B cell (primary cell): ENCODE results near the gene XPO1. TPM values are rescaled to one million over a fixed set of nuclear protein-coding genes. Genes with fewer than 3 reads are reported as not detected.

Experiments
- ATAC-seq: fragments of 200-7000 bp; cut with Tn5 transposase; one replicate; pipeline ENCODE4 v1.10.0; 2021; ENCODE audit warnings: low read depth, mild to moderate bottlenecking, moderate number of reproducible peaks, moderate library complexity
- CTCF ChIA-PET: fragments of 350-600 bp; sonication (Branson Sonifier 250); formaldehyde crosslinking; loops from one replicate; lab custom pipeline; 2021; ENCODE audit warnings: antibody characterized with exemption, inconsistent platforms; lab: Charles Lee
- POLR2A ChIA-PET: fragments of 350-600 bp; sonication (Branson Sonifier 250); formaldehyde crosslinking; loops from one replicate; lab custom pipeline; 2021; ENCODE audit warnings: antibody characterized with exemption; lab: Charles Lee
- DNase-seq: peaks from one replicate; pipeline ENCODE4 v3.0.0; 2013
- H2AFZ ChIP-seq: 2 replicates; pipeline ENCODE4 v1.6.1; 2012; ENCODE audit warnings: mild to moderate bottlenecking, low read depth, low read length; ENCODE audit not compliant: insufficient read depth, poor library complexity, severe bottlenecking
- H3K27ac ChIP-seq, 2 donors: 1 replicate in 1 of 2; 2 replicates in 1 of 2; pipeline ENCODE4 v1.5.1; 2012 to 2013; ENCODE audit warnings: low read length in 2 of 2, mild to moderate bottlenecking in 2 of 2, moderate library complexity in 1 of 2
- H3K27me3 ChIP-seq, 4 experiments: fragments of 200-600 bp in 1 of 4; sonication (generic) in 1 of 4; replicated peaks in 1 of 4; 1 replicate in 2 of 4; 2 replicates in 2 of 4; pipeline versions ENCODE4 v1.6.1 to v1.7.0; 2013 to 2016; ENCODE audit warnings: low read length in 3 of 4, mild to moderate bottlenecking in 2 of 4, mixed read lengths in 1 of 4, moderate library complexity in 1 of 4; ENCODE audit not compliant: insufficient read depth in 4 of 4, control insufficient read depth in 3 of 4; ENCODE audit errors: control extremely low read depth in 1 of 4
- H3K36me3 ChIP-seq, 2 experiments: replicated peaks in 1 of 2; 1 replicate in 1 of 2; 2 replicates in 1 of 2; pipeline versions ENCODE4 v1.6.1 to v1.7.1; 2013; ENCODE audit warnings: low read length in 1 of 2; ENCODE audit not compliant: insufficient read depth in 2 of 2, control insufficient read depth in 1 of 2; ENCODE audit errors: control extremely low read depth in 1 of 2, extremely low read depth in 1 of 2
- H3K4me1 ChIP-seq, 2 donors: fragments of 200-600 bp in 1 of 2; sonication (generic) in 1 of 2; 1 replicate in 1 of 2; 2 replicates in 1 of 2; pipeline versions ENCODE4 v1.5.1 to v1.6.1; 2013 to 2017; ENCODE audit warnings: low read length in 2 of 2; ENCODE audit not compliant: control insufficient read depth in 2 of 2, insufficient read depth in 2 of 2
- H3K4me2 ChIP-seq: replicated peaks from 2 replicates; pipeline ENCODE3; 2012; ENCODE audit warnings: mild to moderate bottlenecking, low read depth, low read length; ENCODE audit not compliant: poor library complexity, severe bottlenecking
- H3K4me3 ChIP-seq, 5 experiments: fragments of 200-600 bp in 1 of 5; sonication (generic) in 1 of 5; 1 replicate in 3 of 5; 2 replicates in 2 of 5; pipeline versions ENCODE4 v1.5.1 to v1.7.0; 2011 to 2016; ENCODE audit warnings: low read length in 4 of 5, mild to moderate bottlenecking in 4 of 5, low read depth in 2 of 5, control low read depth in 1 of 5, moderate library complexity in 1 of 5; ENCODE audit not compliant: insufficient read depth in 1 of 5; ENCODE audit errors: control extremely low read depth in 1 of 5, extremely low read depth in 1 of 5
- H3K79me2 ChIP-seq: fragments of 200-600 bp; sonication (generic); one replicate; pipeline ENCODE4 v1.6.0; 2016; ENCODE audit warnings: low read length; ENCODE audit not compliant: control insufficient read depth, insufficient read depth
- H3K9ac ChIP-seq: fragments of 200-600 bp; sonication (generic); 2 replicates; pipeline ENCODE4 v1.6.1; 2017; ENCODE audit warnings: mild to moderate bottlenecking, low read length, moderate library complexity
- H3K9me3 ChIP-seq, 3 donors: one replicate each; pipeline versions ENCODE4 v1.6.1 to v1.7.1; 2013; ENCODE audit warnings: low read length in 2 of 3; ENCODE audit not compliant: control insufficient read depth in 2 of 3, insufficient read depth in 1 of 3; ENCODE audit errors: control extremely low read depth in 1 of 3
- H4K20me1 ChIP-seq: 2 replicates; pipeline ENCODE4 v1.6.0; 2012; ENCODE audit warnings: mild to moderate bottlenecking, low read length; ENCODE audit not compliant: insufficient read depth, control insufficient read depth, poor library complexity, severe bottlenecking
- H3K27ac Mint-ChIP-seq: one replicate; pipeline ENCODE4 v1.8.0; 2021; ENCODE audit warnings: mixed read lengths
- H3K27me3 Mint-ChIP-seq: one replicate; pipeline ENCODE4 v1.8.0; 2021; ENCODE audit warnings: mixed read lengths
- H3K4me1 Mint-ChIP-seq: one replicate; pipeline ENCODE4 v1.8.0; 2021; ENCODE audit warnings: mixed read lengths
- H3K4me3 Mint-ChIP-seq: one replicate; pipeline ENCODE4 v1.8.0; 2021; ENCODE audit warnings: mixed read lengths
- H3K9me3 Mint-ChIP-seq: one replicate; pipeline ENCODE4 v1.8.0; 2022; ENCODE audit warnings: mixed read lengths; ENCODE audit not compliant: insufficient read depth
- EZH2 ChIP-seq: IDR thresholded peaks from 2 replicates; pipeline ENCODE4 v1.6.1; 2012; ENCODE audit warnings: borderline replicate concordance, low read depth, mild to moderate bottlenecking, moderate library complexity, low read length; ENCODE audit not compliant: insufficient read depth, poor library complexity, severe bottlenecking
- WGBS: methylation state at CpG from one replicate; pipeline ENCODE4 v1.1.5; 2013; ENCODE audit warnings: missing lambda C conversion rate; ENCODE audit not compliant: insufficient coverage; 5-methylcytosine and 5-hydroxymethylcytosine counted together
- intact Hi-C: fragments of 100-400 bp; cut with micrococcal nuclease; formaldehyde crosslinking; loops from one replicate; pipeline ENCODE4 v1.10.0; 2022
- polyA plus RNA-seq: library from polyadenylated mRNA; depleted of rRNA; stranded (reverse); fragments of >200 nt; gene quantifications from 2 replicates; pipeline ENCODE4 v1.2.3, GENCODE V29; 2012
- total RNA-seq, 2 donors: library from RNA; stranded (reverse); fragments of 120-200 nt in 1 of 2; gene quantifications; 1 replicate in 1 of 2; 2 replicates in 1 of 2; pipeline versions ENCODE4 v1.2.3 to v1.2.4, GENCODE V29; 2013 to 2022
- TF ChIP-seq, protein P1 (sequence below): fragments of 200-600 bp; IDR thresholded peaks from one replicate; pipeline ENCODE4 v1.8.0; 2022; ENCODE audit warnings: antibody characterized with exemption, mild to moderate bottlenecking

Gene XPO1
- total and polyA plus RNA-seq, 2 donors (not counting 1 experiment from before 2014, with no cell fraction given), result 43.8 to 208 TPM

- Histone ChIP-seq H3K27ac (peak overlapping the region in 1 of 2 donors; percentile 74), H4K20me1 (peaks cover 5% of the 10 kb centered on the region), H2AFZ (no peak overlapping the region), H3K9me3 (no peaks in the 10 kb centered on the region), H3K79me2 (peaks cover 37% of the 10 kb centered on the region), H3K4me1 (peaks cover 5 to 11% of the 10 kb centered on the region in 2 donors), H3K27me3 (no peaks in the 10 kb centered on the region), H3K4me2 (no peak overlapping the region), H3K36me3 (peaks cover 13 to 89% of the 10 kb centered on the region in 2 experiments), H3K9ac (no peak overlapping the region), H3K4me3 (no peak overlapping the region)
- peak; percentile 18 for DNase-seq
- CTCF ChIA-PET, result interaction anchor here (1.1 kb wide), 1 partner anchor 68 kb away, joined by 9 read pairs; no protein-coding TSS in a partner anchor
- ATAC-seq, result no peak
- Mint-ChIP-seq H3K4me1 (peaks cover 14% of the 10 kb centered on the region), H3K27me3 (no peaks in the 10 kb centered on the region), H3K9me3 (no peaks in the 10 kb centered on the region), H3K4me3 (no peak overlapping the region), H3K27ac (peak overlapping the region; percentile 43)
- POLR2A ChIA-PET, result no interaction called here
- WGBS, result no CpG with 5 or more reads among the region's 2 CpGs
- no peak for TF ChIP-seq EZH2
- TF ChIP-seq, protein P1, sequence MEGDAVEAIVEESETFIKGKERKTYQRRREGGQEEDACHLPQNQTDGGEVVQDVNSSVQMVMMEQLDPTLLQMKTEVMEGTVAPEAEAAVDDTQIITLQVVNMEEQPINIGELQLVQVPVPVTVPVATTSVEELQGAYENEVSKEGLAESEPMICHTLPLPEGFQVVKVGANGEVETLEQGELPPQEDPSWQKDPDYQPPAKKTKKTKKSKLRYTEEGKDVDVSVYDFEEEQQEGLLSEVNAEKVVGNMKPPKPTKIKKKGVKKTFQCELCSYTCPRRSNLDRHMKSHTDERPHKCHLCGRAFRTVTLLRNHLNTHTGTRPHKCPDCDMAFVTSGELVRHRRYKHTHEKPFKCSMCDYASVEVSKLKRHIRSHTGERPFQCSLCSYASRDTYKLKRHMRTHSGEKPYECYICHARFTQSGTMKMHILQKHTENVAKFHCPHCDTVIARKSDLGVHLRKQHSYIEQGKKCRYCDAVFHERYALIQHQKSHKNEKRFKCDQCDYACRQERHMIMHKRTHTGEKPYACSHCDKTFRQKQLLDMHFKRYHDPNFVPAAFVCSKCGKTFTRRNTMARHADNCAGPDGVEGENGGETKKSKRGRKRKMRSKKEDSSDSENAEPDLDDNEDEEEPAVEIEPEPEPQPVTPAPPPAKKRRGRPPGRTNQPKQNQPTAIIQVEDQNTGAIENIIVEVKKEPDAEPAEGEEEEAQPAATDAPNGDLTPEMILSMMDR, result no peak
- intact Hi-C loops, result no loop called here
These were observed 44.6 kb downstream of the XPO1 start for GRCh38 chr2:61493523-61493942.

GRCh38 chr2:61492476-61492875, 45.7 kb downstream of the XPO1 start:
- Histone ChIP-seq H3K4me1 (peaks cover 5 to 11% of the 10 kb centered on the region in 2 donors), H2AFZ (no peak overlapping the region), H3K36me3 (peaks cover 12 to 89% of the 10 kb centered on the region in 2 experiments), H3K27ac (peak overlapping the region in 1 of 2 donors; percentile 74), H3K27me3 (no peaks in the 10 kb centered on the region), H3K9ac (no peak overlapping the region), H3K4me3 (no peak overlapping the region), H4K20me1 (peaks cover 5% of the 10 kb centered on the region), H3K79me2 (peaks cover 29% of the 10 kb centered on the region), H3K9me3 (no peaks in the 10 kb centered on the region), H3K4me2 (no peak overlapping the region)
- CTCF ChIA-PET, result interaction anchor here (0.5 to 1.7 kb wide), 2 partner anchors 55 to 66 kb away, joined by 3 to 8 read pairs; no protein-coding TSS in a partner anchor
- Mint-ChIP-seq H3K4me3 (no peak overlapping the region), H3K4me1 (peaks cover 14% of the 10 kb centered on the region), H3K27ac (no peak overlapping the region), H3K9me3 (no peaks in the 10 kb centered on the region), H3K27me3 (no peaks in the 10 kb centered on the region)
- 100% methylated on average over 2 of the region's 2 CpGs for WGBS
- no peak for DNase-seq
- intact Hi-C loops, result no loop called here
- POLR2A ChIA-PET, result interaction anchor here (0.5 kb wide), 1 partner anchor 59 kb away, joined by 3 read pairs; no protein-coding TSS in a partner anchor
- no peak for ATAC-seq
- TF ChIP-seq EZH2, result no peak
- TF ChIP-seq, protein P1, result no peak
